A673 (cell line): Measurements from ENCODE around the gene SSBP3.

Source experiments
- CTCF ChIP-seq: fragments of 300-800, 200-600 bp; sonication (generic); conservative IDR thresholded peaks from 2 replicates; pipeline ENCODE4 v1.5.1; 2017; ENCODE audit warnings: low read depth, mild to moderate bottlenecking, antibody characterized with exemption, low read length, moderate library complexity, mixed read lengths
- EZH2 ChIP-seq: fragments of 200-600 bp; sonication (generic); IDR thresholded peaks from 2 replicates; pipeline ENCODE4 v1.6.1; 2017; ENCODE audit warnings: borderline replicate concordance, low read depth, mild to moderate bottlenecking, mixed read lengths, antibody characterized with exemption, low read length; ENCODE audit not compliant: poor library complexity, severe bottlenecking

GRCh38 chr1:54186056-54186455 is 220.1 kb downstream of the SSBP3 start:
- TF ChIP-seq EZH2 (no peak), CTCF (no peak)
